Measurements from ENCODE around the gene RTN4RL2.

- TF ChIP-seq CTCF (IDR thresholded peaks at IDR 0.05) (no peak), POLR2AphosphoS5 (IDR thresholded peaks at IDR 0.05) (no peak), POLR2A (IDR thresholded peaks at IDR 0.05) (no peak)
These were observed 45.6 kb upstream of the RTN4RL2 start for GRCh38 chr11:57414612-57415212.

Data from gastroesophageal sphincter (tissue), 3 donors.